OCI-LY3 (cell line): Measurements from ENCODE around the gene FBXO48.

ENCODE experiments used
- CTCF ChIP-seq: fragments of 200-600, 300-600 bp; sonication (generic); IDR thresholded peaks from 2 replicates; pipeline ENCODE4 v1.5.1; 2014; ENCODE audit warnings: antibody characterized with exemption, low read length, low read depth
- EZH2phosphoT487 ChIP-seq: fragments of 200-600 bp; shearing (Covaris generic); IDR thresholded peaks from 2 replicates; pipeline ENCODE4 v1.6.1; 2018; ENCODE audit warnings: antibody characterized with exemption, mixed run types, low read depth

GRCh38 chr2:68512966-68513365, 45.9 kb upstream of the FBXO48 start:
- TF ChIP-seq CTCF, result no peak
- no peak for TF ChIP-seq EZH2phosphoT487
